ENCODE measurements around the gene SLC29A1.
"Not testable (repeated sequence)": the region's sequence is repeated elsewhere in the genome, so short reads cannot be mapped to it uniquely, and the experiment has no call there.

SLC29A1 gene

DNA sequence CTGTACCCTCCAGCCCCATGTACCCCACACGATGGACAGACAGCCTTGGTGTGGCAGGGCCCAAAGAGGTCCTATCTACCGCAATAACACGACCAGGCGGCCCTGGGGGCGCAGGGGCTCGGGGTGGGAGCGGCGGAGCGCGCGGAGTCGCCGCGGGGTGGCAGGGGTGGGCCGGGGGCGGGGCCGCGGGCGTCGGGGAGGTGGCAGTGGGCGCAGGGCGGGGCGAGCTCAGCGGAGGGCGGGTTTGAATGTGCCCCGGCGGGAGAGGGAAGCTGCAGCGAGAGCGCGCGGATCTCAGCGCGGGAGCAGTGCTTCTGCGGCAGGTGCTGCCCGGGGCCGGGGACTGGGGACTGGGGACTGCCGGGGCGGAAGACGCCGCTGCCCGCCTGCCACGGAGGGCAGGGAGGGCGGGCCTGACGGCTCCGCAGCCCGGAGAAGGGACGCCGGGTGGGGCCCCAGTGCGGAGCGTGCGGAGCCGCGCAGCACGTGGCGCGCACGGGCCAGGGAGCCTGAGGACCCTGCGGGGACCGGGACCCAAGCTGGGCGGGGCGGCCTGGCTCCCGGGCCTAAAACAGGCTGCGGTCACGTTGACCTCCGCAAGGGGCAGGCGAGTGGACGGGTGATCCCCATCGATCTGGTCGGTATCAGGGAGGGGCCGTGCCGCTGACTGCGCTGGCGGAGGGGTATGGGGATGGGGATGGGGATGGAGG, at the start of gene SLC29A1:
TSS of gene SLC29A1 (plus strand) at position 277 of the 710 bp plus-strand sequence. CDS start 3,719 bp downstream, outside the sequence.
- DNase-seq (ENCODE audit: extremely low read depth in 1 of 2, low read depth in 1 of 2): peak; percentile 69 to 76

- no peak for DNase-seq (ENCODE audit: extremely low read depth in 1 of 2, low read depth in 1 of 2)
Measured at GRCh38 chr6:44176130-44176761, 47.1 kb upstream of the SLC29A1 start.

DNA sequence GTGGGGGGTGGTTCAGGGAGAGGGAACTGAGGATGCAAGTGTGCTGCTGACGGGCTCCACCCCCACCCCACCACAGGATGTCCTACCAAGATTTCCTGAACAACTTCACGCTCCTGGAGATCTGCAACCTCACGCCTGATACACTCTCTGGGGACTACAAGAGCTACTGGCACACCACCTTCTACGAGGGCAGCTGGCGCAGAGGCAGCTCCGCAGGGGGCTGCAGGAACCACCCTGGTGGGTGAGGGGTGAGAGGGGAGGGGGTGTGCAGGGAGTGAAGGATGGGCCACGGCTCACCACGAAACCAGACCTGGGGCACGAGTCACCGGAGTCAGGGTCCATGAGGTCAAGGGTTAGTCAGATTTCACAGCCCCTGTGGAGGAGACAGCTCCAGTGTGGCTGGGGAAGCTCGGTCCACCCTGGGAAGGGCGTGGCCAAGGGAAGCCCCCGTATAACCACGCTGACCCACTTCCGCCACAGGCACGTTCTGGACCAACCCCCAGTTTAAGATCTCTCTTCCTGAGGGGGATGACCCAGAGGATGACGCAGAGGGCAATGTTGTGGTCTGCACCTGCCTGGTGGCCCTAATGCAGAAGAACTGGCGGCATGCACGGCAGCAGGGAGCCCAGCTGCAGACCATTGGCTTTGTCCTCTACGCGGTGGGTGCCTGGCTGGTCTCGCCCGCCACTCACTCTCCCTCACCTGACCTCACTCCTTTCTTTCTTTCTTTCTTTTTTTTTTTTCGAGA, 46.5 kb upstream of the SLC29A1 start:
- peak; percentile 20 to 48 for DNase-seq (ENCODE audit: extremely low read depth in 1 of 2, low read depth in 1 of 2)

- DNase-seq (ENCODE audit: extremely low read depth in 1 of 2, low read depth in 1 of 2): no peak
Measured at GRCh38 chr6:44177691-44178423, 45.5 kb upstream of the SLC29A1 start.

- DNase-seq (ENCODE audit: extremely low read depth in 1 of 2, low read depth in 1 of 2): no peak
Measured at GRCh38 chr6:44178424-44179071, 44.8 kb upstream of the SLC29A1 start.

DNA sequence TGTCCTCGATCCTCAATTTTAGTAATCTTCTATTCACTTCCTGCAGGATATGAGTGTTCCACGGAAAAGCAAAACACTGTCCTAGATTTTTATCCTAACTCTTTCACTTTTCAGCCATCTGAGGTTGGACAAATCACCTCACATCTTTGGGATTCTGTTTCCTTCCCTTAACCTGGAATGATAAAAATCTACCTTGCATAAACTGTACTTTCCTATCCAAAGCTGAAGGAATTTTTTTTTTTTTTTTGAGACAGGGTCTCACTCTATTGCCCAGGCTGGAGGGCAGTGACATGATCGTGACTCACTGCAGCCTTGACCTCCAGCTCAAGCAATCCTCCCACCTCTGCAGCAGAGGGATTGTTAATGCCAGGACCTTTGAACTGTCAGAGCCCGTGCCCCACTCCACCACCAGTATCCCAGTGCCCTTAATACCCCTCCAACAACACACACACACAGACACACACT, 44.3 kb upstream of the SLC29A1 start:
- no peak for DNase-seq (ENCODE audit: extremely low read depth in 1 of 2, low read depth in 1 of 2)

GRCh38 chr6:44179648-44180047, 43.7 kb upstream of the SLC29A1 start:
- no peak for DNase-seq (ENCODE audit: extremely low read depth in 1 of 2, low read depth in 1 of 2)

DNA sequence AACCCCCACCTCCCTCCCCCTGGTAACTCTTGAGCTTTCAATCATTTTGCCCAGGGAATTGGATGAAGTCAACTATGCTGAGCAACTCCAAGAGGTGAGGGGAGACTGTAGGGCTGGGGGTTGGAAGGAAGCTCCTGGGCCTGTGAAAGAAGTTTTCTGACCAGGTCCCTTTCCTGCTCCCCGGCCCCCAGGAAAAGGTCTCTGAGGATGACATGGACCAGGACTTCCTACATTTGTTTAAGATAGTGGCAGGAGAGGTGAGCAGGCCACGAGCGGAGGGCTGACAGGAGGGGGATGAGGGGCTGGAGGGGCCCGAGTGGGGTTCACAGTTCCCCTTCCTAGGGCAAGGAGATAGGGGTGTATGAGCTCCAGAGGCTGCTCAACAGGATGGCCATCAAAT, 43.0 kb upstream of the SLC29A1 start:
- no peak for DNase-seq (ENCODE audit: extremely low read depth in 1 of 2, low read depth in 1 of 2)

DNA sequence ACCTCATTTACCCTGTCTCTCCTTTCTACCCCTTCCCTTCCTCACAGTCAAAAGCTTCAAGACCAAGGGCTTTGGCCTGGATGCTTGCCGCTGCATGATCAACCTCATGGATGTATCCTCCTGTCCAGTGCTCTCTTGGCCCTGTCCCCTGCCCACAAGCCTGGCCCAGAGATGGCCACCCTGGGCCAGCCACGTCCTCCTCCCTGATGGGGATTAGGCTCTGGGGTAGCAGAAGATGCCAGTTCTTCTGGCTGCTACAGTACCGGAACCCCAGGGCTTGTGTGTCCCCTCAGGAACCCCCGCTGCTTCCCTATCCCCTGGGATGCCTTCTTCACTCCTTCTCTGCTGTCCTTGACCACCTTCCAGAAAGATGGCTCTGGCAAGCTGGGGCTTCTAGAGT, 42.5 kb upstream of the SLC29A1 start:
- DNase-seq (ENCODE audit: extremely low read depth in 1 of 2, low read depth in 1 of 2): no peak

DNA sequence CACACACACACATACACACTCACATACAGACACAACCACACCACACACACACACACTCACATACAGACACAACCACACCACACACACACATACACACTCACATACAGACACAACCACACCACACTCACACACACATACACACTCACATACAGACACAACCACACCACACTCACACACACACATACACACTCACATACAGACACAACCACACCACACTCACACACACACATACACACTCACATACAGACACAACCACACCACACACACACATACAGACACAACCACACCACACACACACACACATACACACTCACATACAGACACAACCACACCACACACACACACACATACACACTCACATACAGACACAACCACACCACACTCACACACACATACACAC, 41.6 kb upstream of the SLC29A1 start:
- DNase-seq (ENCODE audit: extremely low read depth in 1 of 2, low read depth in 1 of 2): not testable (repeated sequence)

GRCh38 chr6:44182911-44183390, 40.4 kb upstream of the SLC29A1 start:
- no peak for DNase-seq (ENCODE audit: extremely low read depth in 1 of 2, low read depth in 1 of 2)

DNA sequence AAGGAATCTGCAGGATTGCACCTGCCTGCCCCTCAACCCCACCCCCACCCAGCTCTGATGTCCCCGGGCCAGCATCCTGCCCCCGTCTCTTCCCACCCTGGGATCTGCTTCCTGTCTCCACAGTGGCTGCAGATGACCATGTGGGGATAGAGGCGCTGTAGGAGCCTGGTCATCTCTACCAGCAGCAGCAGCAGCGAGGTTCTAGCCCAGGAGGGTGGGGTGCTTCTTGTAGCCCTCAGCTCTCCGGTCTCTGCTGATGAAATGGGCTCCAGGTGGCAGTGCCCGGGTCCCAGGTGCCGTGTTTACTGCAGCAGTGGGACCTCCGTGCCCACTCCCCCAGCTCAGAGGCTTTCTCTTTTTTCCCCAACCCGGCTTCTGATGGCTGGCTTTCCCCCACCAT, 39.6 kb upstream of the SLC29A1 start:
- no peak for DNase-seq (ENCODE audit: extremely low read depth in 1 of 2, low read depth in 1 of 2)

GRCh38 chr6:44185356-44185755, 38.0 kb upstream of the SLC29A1 start:
- DNase-seq (ENCODE audit: extremely low read depth in 1 of 2, low read depth in 1 of 2): not testable (repeated sequence)

- no peak for DNase-seq (ENCODE audit: extremely low read depth in 1 of 2, low read depth in 1 of 2)
Measured at GRCh38 chr6:44185953-44186634, 37.3 kb upstream of the SLC29A1 start.

DNA sequence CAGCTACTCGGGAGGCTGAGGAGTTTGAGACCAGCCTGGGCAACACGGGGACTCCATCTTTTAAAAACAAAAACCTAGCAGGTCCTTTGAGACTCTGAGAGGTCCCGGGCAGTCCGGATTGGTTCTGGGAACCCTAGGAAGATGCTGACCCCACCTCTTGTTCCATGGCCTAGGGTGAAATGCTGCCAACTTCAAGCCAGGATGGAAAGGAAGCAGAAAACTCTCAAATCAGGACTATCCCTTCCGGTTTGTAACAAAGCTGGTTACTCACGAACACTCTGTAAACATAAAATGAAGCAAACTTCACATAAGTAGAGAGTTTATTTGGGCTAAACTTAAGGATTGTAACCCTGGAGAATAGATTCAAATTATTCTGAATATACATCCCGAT, 36.8 kb upstream of the SLC29A1 start:
- DNase-seq (ENCODE audit: extremely low read depth in 1 of 2, low read depth in 1 of 2): no peak

GRCh38 chr6:44188819-44189218, 34.6 kb upstream of the SLC29A1 start:
- no peak for DNase-seq (ENCODE audit: extremely low read depth in 1 of 2, low read depth in 1 of 2)

DNA sequence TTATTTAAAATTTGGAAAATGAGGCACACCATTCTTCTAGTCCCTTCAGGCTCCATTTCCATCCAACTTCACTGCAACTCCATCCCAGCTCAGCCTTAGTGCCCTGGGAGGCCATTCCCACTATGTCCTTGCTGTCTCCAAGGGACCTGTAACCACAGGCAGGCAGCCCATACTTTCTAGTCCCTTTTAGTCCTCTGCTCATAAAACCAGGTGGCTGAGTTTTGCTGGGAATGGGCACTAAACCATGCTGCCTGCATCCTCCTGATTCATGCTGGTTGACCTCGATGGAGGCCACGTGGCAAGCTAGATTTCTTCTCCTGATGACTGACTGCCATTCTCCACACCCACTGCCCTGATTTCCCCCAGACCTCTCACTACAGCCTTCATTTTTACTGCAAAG, 34.1 kb upstream of the SLC29A1 start:
- DNase-seq (ENCODE audit: extremely low read depth in 1 of 2, low read depth in 1 of 2): no peak

DNA sequence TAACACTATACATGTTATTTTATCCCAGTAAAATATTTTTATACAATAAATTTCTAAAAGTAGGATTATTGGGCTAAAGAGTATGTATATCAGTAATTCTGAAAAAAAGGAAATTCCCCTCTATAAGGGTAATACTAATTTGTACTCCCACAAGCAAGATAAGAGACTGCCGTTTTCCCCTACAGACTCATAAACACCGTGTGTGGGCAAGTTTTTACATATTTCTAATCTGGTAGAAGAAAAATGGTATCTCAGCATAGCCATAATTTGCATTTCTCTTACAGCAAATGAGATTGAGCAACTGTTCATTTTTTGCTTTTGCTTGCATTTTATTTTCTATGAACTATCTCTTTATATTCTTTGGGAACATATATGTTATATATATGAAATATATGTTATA, 32.7 kb upstream of the SLC29A1 start:
- DNase-seq (ENCODE audit: extremely low read depth in 1 of 2, low read depth in 1 of 2): no peak

GRCh38 chr6:44192428-44193041, 30.9 kb upstream of the SLC29A1 start:
- DNase-seq (ENCODE audit: extremely low read depth in 1 of 2, low read depth in 1 of 2): no peak

Measured in stimulated activated CD8-positive, alpha-beta memory T cell treated with anti-CD3 and anti-CD28 coated beads, Interleukin-7, amount 100 ng/mL, for 48 hours (primary cell).